Measurements from ENCODE around the gene SNX30.

DNA sequence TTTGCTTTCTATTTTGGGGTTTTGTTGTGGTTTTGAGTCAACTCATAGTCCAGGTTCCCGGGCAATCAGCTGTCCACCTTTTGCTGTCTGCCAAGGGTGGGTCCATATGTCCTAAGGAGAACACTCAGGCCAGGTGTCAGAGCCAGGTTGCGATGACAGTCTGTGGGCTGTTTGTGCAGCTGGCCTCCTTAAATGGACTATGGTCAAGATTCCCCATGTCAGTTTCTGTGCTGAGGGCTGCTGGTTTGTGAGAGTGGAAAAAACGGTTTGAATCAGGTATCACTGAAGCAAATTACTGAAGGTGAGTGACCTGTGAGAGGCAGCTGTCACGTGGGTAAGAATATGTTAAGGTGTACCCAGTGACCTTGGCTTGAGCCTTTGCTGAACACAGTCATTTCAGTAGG lies 33.0 kb downstream of the SNX30 start:
- TF ChIP-seq ZNF274 (IDR thresholded peaks at IDR 0.05; ENCODE audit: low read depth, low read length) (no peak), YY1 (IDR thresholded peaks at IDR 0.05; ENCODE audit: insufficient read depth, insufficient read length) (no peak)
